ENCODE results near the gene ABTB1.

DNA sequence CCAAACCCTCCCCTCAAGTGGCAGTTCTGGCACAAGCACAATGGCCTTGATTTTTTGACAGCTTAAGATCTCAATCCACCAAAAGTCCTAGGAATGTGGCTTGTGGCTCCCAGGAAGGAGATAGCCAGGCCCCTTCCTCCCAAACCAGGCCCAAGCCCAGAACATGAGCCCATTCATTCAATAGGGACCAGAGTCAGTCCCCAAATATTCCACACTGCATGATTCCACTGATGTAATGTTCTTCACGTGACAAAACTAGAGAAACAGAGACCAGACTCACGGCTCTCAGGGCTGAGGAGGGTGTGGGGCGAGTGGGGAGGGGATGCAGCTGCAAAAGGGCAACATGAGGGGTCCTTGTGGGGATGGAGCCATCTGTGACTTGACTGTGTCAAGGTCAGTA is 25.5 kb downstream of the ABTB1 start:
- TF ChIP-seq, protein P1, sequence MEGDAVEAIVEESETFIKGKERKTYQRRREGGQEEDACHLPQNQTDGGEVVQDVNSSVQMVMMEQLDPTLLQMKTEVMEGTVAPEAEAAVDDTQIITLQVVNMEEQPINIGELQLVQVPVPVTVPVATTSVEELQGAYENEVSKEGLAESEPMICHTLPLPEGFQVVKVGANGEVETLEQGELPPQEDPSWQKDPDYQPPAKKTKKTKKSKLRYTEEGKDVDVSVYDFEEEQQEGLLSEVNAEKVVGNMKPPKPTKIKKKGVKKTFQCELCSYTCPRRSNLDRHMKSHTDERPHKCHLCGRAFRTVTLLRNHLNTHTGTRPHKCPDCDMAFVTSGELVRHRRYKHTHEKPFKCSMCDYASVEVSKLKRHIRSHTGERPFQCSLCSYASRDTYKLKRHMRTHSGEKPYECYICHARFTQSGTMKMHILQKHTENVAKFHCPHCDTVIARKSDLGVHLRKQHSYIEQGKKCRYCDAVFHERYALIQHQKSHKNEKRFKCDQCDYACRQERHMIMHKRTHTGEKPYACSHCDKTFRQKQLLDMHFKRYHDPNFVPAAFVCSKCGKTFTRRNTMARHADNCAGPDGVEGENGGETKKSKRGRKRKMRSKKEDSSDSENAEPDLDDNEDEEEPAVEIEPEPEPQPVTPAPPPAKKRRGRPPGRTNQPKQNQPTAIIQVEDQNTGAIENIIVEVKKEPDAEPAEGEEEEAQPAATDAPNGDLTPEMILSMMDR (conservative IDR thresholded peaks at IDR 0.05; ENCODE audit: low read length) = no peak
- no peak for TF ChIP-seq EZH2phosphoT487 (IDR thresholded peaks at IDR 0.05; ENCODE audit: borderline replicate concordance, low read depth, low read length)

Measured in OCI-LY7 (cell line).